IMR-90 (cell line): ENCODE data around the gene ZNF366. TPM values are rescaled to one million over a fixed set of nuclear protein-coding genes. Genes with fewer than 3 reads are reported as not detected.
A peak's percentile ranks its signal among the peaks of the same experiment; 100 is the strongest.

Experiments used
- ATAC-seq: fragments of 200-7000 bp; cut with Tn5 transposase; 2 replicates; pipeline ENCODE4 v1.9.1; 2020; ENCODE audit warnings: low read depth, mild to moderate bottlenecking, moderate library complexity
- BruUV-seq: library from RNA; stranded (reverse); fragments of 400-500 nt; replicated peaks from 2 replicates; lab custom pipeline; 2021; lab: Mats Ljungman, UMichigan
- CTCF ChIA-PET: fragments of 300-600 bp; formaldehyde crosslinking; extraction: SDS; loops from one replicate; lab custom pipeline; 2021; ENCODE audit warnings: antibody characterized with exemption; lab: Yijun Ruan, JAX
- POLR2A ChIA-PET: fragments of 300-600 bp; sonication (Branson Sonifier 250); formaldehyde crosslinking; loops from one replicate; lab custom pipeline; 2022; ENCODE audit warnings: antibody characterized with exemption; ENCODE audit not compliant: unreplicated experiment; lab: Charles Lee
- DNase-seq: peaks from one replicate; pipeline ENCODE4 v3.0.0; 2013
- H2AFZ ChIP-seq: replicated peaks from 2 replicates; pipeline ENCODE3; 2013; ENCODE audit warnings: low read length, mild to moderate bottlenecking; ENCODE audit not compliant: poor library complexity
- H2AK5ac ChIP-seq: 2 replicates; pipeline ENCODE4 v1.6.1; 2013; ENCODE audit warnings: low read depth, low read length, inconsistent platforms
- H2AK9ac ChIP-seq: replicated peaks from 2 replicates; pipeline ENCODE3; 2013; ENCODE audit warnings: mild to moderate bottlenecking, low read depth, low read length, moderate library complexity; ENCODE audit not compliant: poor library complexity
- H2BK120ac ChIP-seq: 2 replicates; pipeline ENCODE4 v1.6.1; 2013; ENCODE audit warnings: low read depth, low read length, inconsistent platforms
- H2BK15ac ChIP-seq: 3 replicates; pipeline ENCODE4 v1.6.1; 2013; ENCODE audit warnings: low read depth, low read length, inconsistent platforms
- H2BK20ac ChIP-seq: 2 replicates; pipeline ENCODE4 v1.6.1; 2013; ENCODE audit warnings: low read depth, mild to moderate bottlenecking, inconsistent platforms, low read length, moderate library complexity
- H2BK5ac ChIP-seq: 2 replicates; pipeline ENCODE4 v1.6.1; 2013; ENCODE audit warnings: mild to moderate bottlenecking, low read depth, low read length, inconsistent platforms; ENCODE audit not compliant: poor library complexity, severe bottlenecking
- H3K14ac ChIP-seq: replicated peaks from 2 replicates; pipeline ENCODE4 v1.6.1; 2013; ENCODE audit warnings: low read depth, low read length, inconsistent platforms
- H3K18ac ChIP-seq: 2 replicates; pipeline ENCODE4 v1.6.1; 2013; ENCODE audit warnings: low read depth, low read length, control low read depth
- H3K23ac ChIP-seq: 2 replicates; pipeline ENCODE4 v1.6.1; 2013; ENCODE audit warnings: low read depth, low read length, inconsistent platforms
- H3K27ac ChIP-seq: 2 replicates; pipeline ENCODE4 v1.5.1; 2013; ENCODE audit warnings: mild to moderate bottlenecking, control low read depth, low read length; ENCODE audit not compliant: insufficient read depth
- H3K27me3 ChIP-seq: 2 replicates; pipeline ENCODE4 v1.6.1; 2013; ENCODE audit warnings: low read length; ENCODE audit not compliant: control insufficient read depth, insufficient read depth
- H3K36me3 ChIP-seq: 2 replicates; pipeline ENCODE4 v1.6.1; 2013; ENCODE audit warnings: low read length, mixed read lengths; ENCODE audit not compliant: control insufficient read depth, insufficient read depth
- H3K4ac ChIP-seq: 2 replicates; pipeline ENCODE4 v1.6.1; 2013; ENCODE audit warnings: low read depth, low read length, inconsistent platforms
- H3K4me1 ChIP-seq: 2 replicates; pipeline ENCODE4 v1.6.1; 2013; ENCODE audit warnings: low read length, mixed read lengths; ENCODE audit not compliant: control insufficient read depth, insufficient read depth
- H3K4me2 ChIP-seq: 2 replicates; pipeline ENCODE4 v1.6.1; 2013; ENCODE audit warnings: low read depth, mild to moderate bottlenecking, control low read depth, low read length, moderate library complexity
- H3K4me3 ChIP-seq: 2 replicates; pipeline ENCODE4 v1.5.1; 2013; ENCODE audit warnings: low read depth, mild to moderate bottlenecking, control low read depth, low read length, moderate library complexity; ENCODE audit not compliant: insufficient read depth
- H3K56ac ChIP-seq: 2 replicates; pipeline ENCODE4 v1.6.1; 2013; ENCODE audit warnings: low read length, inconsistent platforms; ENCODE audit not compliant: insufficient read depth; ENCODE audit errors: extremely low read depth
- H3K79me1 ChIP-seq, 2 experiments: 2 replicates each; pipeline ENCODE4 v1.6.1; 2013; ENCODE audit warnings: low read length in 2 of 2, inconsistent platforms in 1 of 2, low read depth in 1 of 2
- H3K9ac ChIP-seq: 2 replicates; pipeline ENCODE4 v1.6.1; 2013; ENCODE audit warnings: low read depth, low read length, control low read depth
- H3K9me1 ChIP-seq: 2 replicates; pipeline ENCODE4 v1.6.1; 2013; ENCODE audit warnings: low read length, inconsistent platforms; ENCODE audit not compliant: insufficient read depth
- H3K9me3 ChIP-seq: 2 replicates; pipeline ENCODE4 v1.6.1; 2013; ENCODE audit warnings: low read length; ENCODE audit not compliant: control insufficient read depth, insufficient read depth
- H4K20me1 ChIP-seq: 2 replicates; pipeline ENCODE4 v1.6.1; 2013; ENCODE audit warnings: low read length, inconsistent platforms; ENCODE audit not compliant: insufficient read depth
- H4K5ac ChIP-seq: 2 replicates; pipeline ENCODE4 v1.6.1; 2013; ENCODE audit warnings: mild to moderate bottlenecking, low read depth, low read length, control low read depth
- H4K8ac ChIP-seq, 2 experiments: 2 replicates each; pipeline ENCODE4 v1.6.1; 2013; ENCODE audit warnings: low read depth in 2 of 2, low read length in 2 of 2, control low read depth in 1 of 2, inconsistent platforms in 1 of 2
- H4K91ac ChIP-seq: 2 replicates; pipeline ENCODE4 v1.6.1; 2013; ENCODE audit warnings: low read depth, low read length, inconsistent platforms; ENCODE audit not compliant: insufficient read depth
- CEBPB ChIP-seq: IDR thresholded peaks from 2 replicates; pipeline ENCODE4 v1.6.1; 2012; ENCODE audit warnings: low read depth, low read length, improper control_type of control experiment
- NFE2L2 ChIP-seq: fragments of 150-350 bp; IDR thresholded peaks from 2 replicates; pipeline ENCODE4 v1.6.1; 2016; ENCODE audit warnings: low read depth, mild to moderate bottlenecking, low read length
- RFX5 ChIP-seq: IDR thresholded peaks from 2 replicates; pipeline ENCODE4 v1.8.0; 2012; ENCODE audit warnings: low read depth, mild to moderate bottlenecking, low read length, moderate library complexity
- WGBS, 2 experiments: methylation state at CpG; one replicate each; pipeline versions ENCODE4 v1.1.5 to v1.1.7; 2013; ENCODE audit warnings: missing lambda C conversion rate in 2 of 2; ENCODE audit not compliant: insufficient read length in 1 of 2; ENCODE audit errors: extremely low coverage in 2 of 2; 5-methylcytosine and 5-hydroxymethylcytosine counted together
- dilution Hi-C: fragments of 300-500 bp; cut with HindIII; formaldehyde crosslinking; loops from one replicate; pipeline ENCODE4 v1.14.3; 2018; ENCODE audit warnings: low sequenced_read_pairs; ENCODE audit not compliant: unreplicated experiment
- in situ Hi-C: fragments of 300-500 bp; cut with MboI; formaldehyde crosslinking; loops from 3 replicates; pipeline ENCODE4 v1.14.3; 2019; ENCODE audit warnings: low sequenced_read_pairs, inconsistent platforms, mixed read lengths
- intact Hi-C: fragments of 100-400 bp; cut with micrococcal nuclease; formaldehyde crosslinking; loops from 2 replicates; pipeline ENCODE4 v1.10.0; 2022
- polyA plus RNA-seq, 3 experiments: library from polyadenylated mRNA; depleted of rRNA; stranded (reverse); fragments of >200 nt; gene quantifications; 2 replicates each; pipeline ENCODE4 v1.2.3, GENCODE V29; 2012; ENCODE audit warnings: low replicate concordance in 1 of 3
- total RNA-seq: library from RNA; depleted of rRNA; stranded (reverse); fragments of >200 nt; gene quantifications from 2 replicates; pipeline ENCODE4 v1.2.3, GENCODE V29; 2012

Gene ZNF366
- total and polyA plus RNA-seq, 2 of the 4 experiments (the other 2 are of a cell fraction): not detected

- 0 out of 3 replicates have a peak overlapping the region, but pooled peaks have one; percentile 58 for H2BK15ac ChIP-seq
- H2BK5ac ChIP-seq: no peak overlapping the region
- H3K18ac ChIP-seq: no peak overlapping the region
- no peak overlapping the region for H4K8ac ChIP-seq
- dilution Hi-C loops: no loop called here
- H3K9me3 ChIP-seq: no peaks in the 10 kb centered on the region
- H3K4me1 ChIP-seq: peaks cover 9% of the 10 kb centered on the region
- ChIA-PET POLR2A (no interaction called here), CTCF (no interaction called here)
- H3K4me3 ChIP-seq: no peak overlapping the region
- H4K91ac ChIP-seq: no peak overlapping the region
- no peaks in the 10 kb centered on the region for H3K79me1 ChIP-seq
- no peak overlapping the region for H3K27ac ChIP-seq
- no peak overlapping the region for H2AFZ ChIP-seq
- intact Hi-C loops: no loop called here
- DNase-seq: peak; percentile 47
- H4K5ac ChIP-seq: no peak overlapping the region
- in situ Hi-C loops: no loop called here
- H3K4ac ChIP-seq: no peak overlapping the region
- no peak overlapping the region for H3K14ac ChIP-seq
- H3K56ac ChIP-seq: no peak overlapping the region
- H2BK120ac ChIP-seq: peak overlapping the region; percentile 7; the same call in 1 of the 2 replicates
- no peaks in the 10 kb centered on the region for H3K36me3 ChIP-seq
- H2AK9ac ChIP-seq: no peak overlapping the region
- peak overlapping the region; percentile 27; the same call in 1 of the 2 replicates for H2AK5ac ChIP-seq
- no TSS peak for BruUV-seq
- H3K9ac ChIP-seq: no peak overlapping the region
- ATAC-seq: 0 out of 2 replicates have a peak, but pooled peaks have one; percentile 8
- no peaks in the 10 kb centered on the region for H3K9me1 ChIP-seq
- WGBS, 2 experiments: no CpG with 5 or more reads among the region's 2 CpGs
- H4K20me1 ChIP-seq: no peaks in the 10 kb centered on the region
- H3K4me2 ChIP-seq: no peak overlapping the region
- H3K27me3 ChIP-seq: no peaks in the 10 kb centered on the region
- TF ChIP-seq NFE2L2 (no peak), CEBPB (peak; percentile 43; the same call in 1 of the 2 replicates), RFX5 (no peak)
- H2BK20ac ChIP-seq: no peak overlapping the region
- no peak overlapping the region for H3K23ac ChIP-seq
These were observed 99.7 kb downstream of the ZNF366 start for GRCh38 chr5:72407541-72407940.
